Gastrocnemius medialis (tissue), 4 donors: ENCODE measurements around the gene KLHDC8B. TPM values are rescaled to one million over a fixed set of nuclear protein-coding genes. Genes with fewer than 3 reads are reported as not detected.

Experiments
- ATAC-seq, 2 donors: fragments of 150-250 bp; one replicate each; pipeline ENCODE4 v1.9.1; 2016
- DNase-seq, 2 donors: peaks; one replicate each; pipeline ENCODE4 v3.0.0-alpha.2; 2019
- H3K27ac ChIP-seq, 4 donors: fragments of 200-600 bp; sonication (generic); 1 replicate in 1 of 4; 2 replicates in 3 of 4; pipeline ENCODE4 v1.5.1; 2016 to 2018; ENCODE audit warnings: mild to moderate bottlenecking in 2 of 4, moderate library complexity in 1 of 4
- H3K27me3 ChIP-seq, 3 donors: fragments of 200-600 bp; sonication (generic) in 2 of 3; 1 replicate in 1 of 3; 2 replicates in 2 of 3; pipeline versions ENCODE4 v1.5.1 to v1.6.0; 2016 to 2019; ENCODE audit warnings: mild to moderate bottlenecking in 1 of 3, moderate library complexity in 1 of 3
- H3K36me3 ChIP-seq, 2 donors: fragments of 200-600 bp; sonication (generic) in 1 of 2; one replicate each; pipeline ENCODE4 v1.5.1; 2017 to 2018
- H3K4me1 ChIP-seq, 2 donors: fragments of 200-600 bp; sonication (generic) in 1 of 2; one replicate each; pipeline ENCODE4 v1.5.1; 2016 to 2017; ENCODE audit warnings: mild to moderate bottlenecking in 2 of 2
- H3K4me3 ChIP-seq, 4 donors: fragments of 200-600 bp; sonication (generic) in 3 of 4; 1 replicate in 1 of 4; 2 replicates in 3 of 4; pipeline ENCODE4 v1.5.1; 2016 to 2019; ENCODE audit warnings: mild to moderate bottlenecking in 2 of 4
- H3K9me3 ChIP-seq, 3 donors: fragments of 200-600 bp; sonication (generic) in 2 of 3; 1 replicate in 1 of 3; 2 replicates in 2 of 3; pipeline ENCODE4 v1.5.1; 2016 to 2019
- CTCF ChIP-seq, 5 experiments: fragments of 450-650 bp in 3 of 5; fragments of 200-600 bp in 2 of 5; sonication (generic) in 2 of 5; IDR thresholded peaks in 4 of 5; conservative IDR thresholded peaks in 1 of 5; 1 replicate in 4 of 5; 2 replicates in 1 of 5; pipeline ENCODE4 v1.5.1; 2016 to 2019; ENCODE audit warnings: antibody characterized with exemption in 5 of 5, mild to moderate bottlenecking in 3 of 5, moderate library complexity in 3 of 5
- POLR2A ChIP-seq, 2 donors: fragments of 450-650 bp; IDR thresholded peaks; one replicate each; pipeline ENCODE4 v1.6.1; 2017; ENCODE audit warnings: antibody characterized with exemption in 2 of 2, mild to moderate bottlenecking in 2 of 2, moderate library complexity in 2 of 2
- in situ Hi-C, 4 donors: fragments of 200-750 bp; cut with MboI; loops; one replicate each; pipeline versions ENCODE4 v1.15.0 to v1.8.0; 2017; ENCODE audit warnings: low sequenced_read_pairs in 4 of 4
- intact Hi-C: fragments of 100-400 bp; cut with DNase I; formaldehyde crosslinking; loops from one replicate; pipeline ENCODE4 v1.15.1; 2023; ENCODE audit warnings: low total_unique reads
- total RNA-seq, 4 donors: library from RNA; depleted of rRNA; stranded (reverse); fragments of >200 nt; gene quantifications; one replicate each; pipeline versions ENCODE4 v1.1.0 to v1.2.3, GENCODE V29; 2016

Gene KLHDC8B
- total RNA-seq, 4 donors from 2014 or later = 15.8 to 35.8 (median 26.0) TPM

DNA sequence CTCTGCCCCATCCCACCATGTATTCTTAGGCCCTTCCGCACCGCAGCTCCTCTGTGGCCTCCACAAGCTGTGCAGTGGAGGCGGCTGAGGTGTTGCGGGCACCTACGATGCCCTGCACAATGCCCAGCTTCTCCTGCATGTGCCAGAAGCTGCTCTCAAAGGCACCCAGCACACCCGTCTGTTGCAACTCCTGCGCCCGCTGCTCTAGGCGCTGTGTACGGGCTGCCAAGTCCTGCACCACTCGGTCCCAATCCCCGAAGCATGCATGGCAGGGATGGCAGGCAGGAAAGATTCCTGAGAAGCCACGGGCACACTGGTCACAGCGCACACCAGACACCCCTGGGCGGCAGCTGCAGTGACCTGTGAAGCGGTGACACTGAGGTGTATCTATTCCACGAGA is 47.7 kb upstream of the KLHDC8B start:
- intact Hi-C loops (no loop called here), in situ Hi-C loops (no loop called here)
- H3K27me3 ChIP-seq = no peaks in the 10 kb centered on the region
- no peak overlapping the region for H3K4me3 ChIP-seq
- DNase-seq (no peak), ATAC-seq (no peak)
- peaks cover 14 to 15% of the 10 kb centered on the region in 2 donors for H3K4me1 ChIP-seq
- H3K36me3 ChIP-seq = peaks cover 0 to 71% of the 10 kb centered on the region in 2 donors
- no peaks in the 10 kb centered on the region for H3K9me3 ChIP-seq
- no peak for TF ChIP-seq POLR2A (IDR thresholded peaks at IDR 0.05)
- H3K27ac ChIP-seq = no peak overlapping the region

DNA sequence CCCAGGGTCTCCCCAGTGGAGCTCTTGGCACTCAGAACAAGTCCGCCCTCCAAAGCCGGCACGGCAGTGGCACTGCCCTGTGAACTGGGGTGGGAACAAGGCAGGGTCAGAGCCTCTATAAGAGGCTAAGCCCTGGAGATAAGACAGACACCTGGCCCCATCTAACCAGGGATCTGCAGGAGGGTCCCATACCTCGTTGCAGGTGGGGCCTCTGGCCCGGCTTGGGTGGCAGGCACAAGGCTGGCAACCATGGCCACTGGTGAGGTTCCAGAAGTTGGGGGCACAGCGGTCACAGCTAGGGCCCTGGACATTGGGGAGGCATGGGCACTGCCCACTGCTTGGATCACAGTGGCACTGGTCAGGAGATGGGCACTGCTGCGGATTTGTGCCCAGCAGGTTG is 47.2 kb upstream of the KLHDC8B start:
- DNase-seq (no peak), ATAC-seq (no peak)
- in situ Hi-C loops = no loop called here
- intact Hi-C loops = no loop called here
- H3K4me3 ChIP-seq = no peak overlapping the region
- TF ChIP-seq CTCF (IDR thresholded peaks at IDR 0.05 in 4 of 5, conservative IDR thresholded peaks at IDR 0.05 in 1 of 5) = no peak
- no peak for TF ChIP-seq POLR2A (IDR thresholded peaks at IDR 0.05)
- H3K36me3 ChIP-seq = peaks cover 0 to 73% of the 10 kb centered on the region in 2 donors
- no peaks in the 10 kb centered on the region for H3K27me3 ChIP-seq
- H3K9me3 ChIP-seq = no peaks in the 10 kb centered on the region
- peaks cover 9 to 10% of the 10 kb centered on the region in 2 donors for H3K4me1 ChIP-seq
- H3K27ac ChIP-seq = no peak overlapping the region

GRCh38 chr3:49124991-49125670 is 46.3 kb upstream of the KLHDC8B start:
- H3K4me1 ChIP-seq = peaks cover 0 to 4% of the 10 kb centered on the region in 2 donors
- peaks cover 0 to 81% of the 10 kb centered on the region in 2 donors for H3K36me3 ChIP-seq
- no peak overlapping the region for H3K4me3 ChIP-seq
- no peaks in the 10 kb centered on the region for H3K27me3 ChIP-seq
- DNase-seq (no peak), ATAC-seq (no peak)
- TF ChIP-seq POLR2A (IDR thresholded peaks at IDR 0.05) (no peak), CTCF (IDR thresholded peaks at IDR 0.05 in 4 of 5, conservative IDR thresholded peaks at IDR 0.05 in 1 of 5) (no peak)
- no peak overlapping the region for H3K27ac ChIP-seq
- in situ Hi-C loops = no loop called here
- intact Hi-C loops = no loop called here
- H3K9me3 ChIP-seq = no peaks in the 10 kb centered on the region

- H3K27ac ChIP-seq = peak overlapping the region in 3 of 4 donors; percentile 92 to 96 (median 96)
- ATAC-seq (no peak), DNase-seq (no peak)
- intact Hi-C loops = loop anchor here (5.0 kb wide), 1 partner anchor 109 kb away; the partner anchor contains the start of gene NDUFAF3
- in situ Hi-C loops = no loop called here
- no peak for TF ChIP-seq CTCF (IDR thresholded peaks at IDR 0.05 in 4 of 5, conservative IDR thresholded peaks at IDR 0.05 in 1 of 5)
- TF ChIP-seq POLR2A (IDR thresholded peaks at IDR 0.05) = no peak
- no peaks in the 10 kb centered on the region for H3K27me3 ChIP-seq
- H3K36me3 ChIP-seq = peaks cover 0 to 32% of the 10 kb centered on the region in 2 donors
- H3K4me3 ChIP-seq = peak overlapping the region in 2 of 4 donors; percentile 86 to 93
- H3K9me3 ChIP-seq = no peaks in the 10 kb centered on the region
- peaks cover 19 to 42% of the 10 kb centered on the region in 2 donors for H3K4me1 ChIP-seq
These were observed 40.4 kb upstream of the KLHDC8B start for GRCh38 chr3:49131040-49131439.

GRCh38 chr3:49131576-49131975 is 39.8 kb upstream of the KLHDC8B start:
- Histone ChIP-seq H3K4me1 (peaks cover 19 to 42% of the 10 kb centered on the region in 2 donors), H3K36me3 (peaks cover 0 to 27% of the 10 kb centered on the region in 2 donors), H3K4me3 (peak overlapping the region; percentile 79 to 100 (median 90)), H3K27ac (peak overlapping the region; percentile 90 to 96 (median 94)), H3K9me3 (no peaks in the 10 kb centered on the region), H3K27me3 (no peaks in the 10 kb centered on the region)
- no peak for ATAC-seq
- no peak for DNase-seq
- no peak for TF ChIP-seq POLR2A (IDR thresholded peaks at IDR 0.05)
- intact Hi-C loops = loop anchor here (5.0 kb wide), 1 partner anchor 109 kb away; the partner anchor contains the start of gene NDUFAF3
- in situ Hi-C loops = no loop called here
